ENCODE results near the gene UBALD1.

- TF ChIP-seq CTCF (IDR thresholded peaks at IDR 0.05; ENCODE audit: low read depth, low read length, poor library complexity, severe bottlenecking) (no peak), EZH2phosphoT487 (IDR thresholded peaks at IDR 0.05; ENCODE audit: borderline replicate concordance, low read length) (no peak)
These were observed 37.9 kb upstream of the UBALD1 start for GRCh38 chr16:4652561-4652960.
